Activated CD4-positive, alpha-beta memory T cell treated with anti-CD3 and anti-CD28 coated beads, Interleukin-2, amount 10 ng/mL, durations not matched to agents 7 days and 5 days (primary cell): Measurements from ENCODE around the gene PPP4R2. TPM values are rescaled to one million over a fixed set of nuclear protein-coding genes. Genes with fewer than 3 reads are reported as not detected.
A peak's percentile ranks its signal among the peaks of the same experiment; 100 is the strongest.

ENCODE experiments used
- CTCF ChIA-PET: fragments of 350-600 bp; sonication (Branson Sonifier 250); formaldehyde crosslinking; loops from one replicate; lab custom pipeline; 2021; ENCODE audit warnings: antibody characterized with exemption, inconsistent platforms; lab: Charles Lee
- POLR2A ChIA-PET: fragments of 350-600 bp; sonication (Branson Sonifier 250); formaldehyde crosslinking; loops from one replicate; lab custom pipeline; 2021; ENCODE audit warnings: antibody characterized with exemption; lab: Charles Lee
- DNase-seq: peaks from one replicate; pipeline ENCODE4 v3.0.0-alpha.2; 2020
- H3K27ac Mint-ChIP-seq: one replicate; pipeline ENCODE4 v1.8.0; 2021; ENCODE audit warnings: mild to moderate bottlenecking, mixed read lengths
- H3K27me3 Mint-ChIP-seq: one replicate; pipeline ENCODE4 v1.8.0; 2021; ENCODE audit warnings: mixed read lengths
- H3K36me3 Mint-ChIP-seq: one replicate; pipeline ENCODE4 v1.8.0; 2021; ENCODE audit warnings: low read depth, mixed read lengths
- H3K4me1 Mint-ChIP-seq: one replicate; pipeline ENCODE4 v1.8.0; 2021; ENCODE audit warnings: mixed read lengths
- H3K4me3 Mint-ChIP-seq: one replicate; pipeline ENCODE4 v1.8.0; 2021; ENCODE audit warnings: mild to moderate bottlenecking, mixed read lengths
- H3K9me3 Mint-ChIP-seq: one replicate; pipeline ENCODE4 v1.8.0; 2021; ENCODE audit warnings: mixed read lengths
- total RNA-seq, 2 experiments: library from RNA; stranded (reverse); gene quantifications; one replicate each; pipeline ENCODE4 v1.2.3, GENCODE V29; 2021

PPP4R2 gene, protein sequence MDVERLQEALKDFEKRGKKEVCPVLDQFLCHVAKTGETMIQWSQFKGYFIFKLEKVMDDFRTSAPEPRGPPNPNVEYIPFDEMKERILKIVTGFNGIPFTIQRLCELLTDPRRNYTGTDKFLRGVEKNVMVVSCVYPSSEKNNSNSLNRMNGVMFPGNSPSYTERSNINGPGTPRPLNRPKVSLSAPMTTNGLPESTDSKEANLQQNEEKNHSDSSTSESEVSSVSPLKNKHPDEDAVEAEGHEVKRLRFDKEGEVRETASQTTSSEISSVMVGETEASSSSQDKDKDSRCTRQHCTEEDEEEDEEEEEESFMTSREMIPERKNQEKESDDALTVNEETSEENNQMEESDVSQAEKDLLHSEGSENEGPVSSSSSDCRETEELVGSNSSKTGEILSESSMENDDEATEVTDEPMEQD
- total RNA-seq: 100 to 1,000 TPM; 105 to 106 TPM

DNA sequence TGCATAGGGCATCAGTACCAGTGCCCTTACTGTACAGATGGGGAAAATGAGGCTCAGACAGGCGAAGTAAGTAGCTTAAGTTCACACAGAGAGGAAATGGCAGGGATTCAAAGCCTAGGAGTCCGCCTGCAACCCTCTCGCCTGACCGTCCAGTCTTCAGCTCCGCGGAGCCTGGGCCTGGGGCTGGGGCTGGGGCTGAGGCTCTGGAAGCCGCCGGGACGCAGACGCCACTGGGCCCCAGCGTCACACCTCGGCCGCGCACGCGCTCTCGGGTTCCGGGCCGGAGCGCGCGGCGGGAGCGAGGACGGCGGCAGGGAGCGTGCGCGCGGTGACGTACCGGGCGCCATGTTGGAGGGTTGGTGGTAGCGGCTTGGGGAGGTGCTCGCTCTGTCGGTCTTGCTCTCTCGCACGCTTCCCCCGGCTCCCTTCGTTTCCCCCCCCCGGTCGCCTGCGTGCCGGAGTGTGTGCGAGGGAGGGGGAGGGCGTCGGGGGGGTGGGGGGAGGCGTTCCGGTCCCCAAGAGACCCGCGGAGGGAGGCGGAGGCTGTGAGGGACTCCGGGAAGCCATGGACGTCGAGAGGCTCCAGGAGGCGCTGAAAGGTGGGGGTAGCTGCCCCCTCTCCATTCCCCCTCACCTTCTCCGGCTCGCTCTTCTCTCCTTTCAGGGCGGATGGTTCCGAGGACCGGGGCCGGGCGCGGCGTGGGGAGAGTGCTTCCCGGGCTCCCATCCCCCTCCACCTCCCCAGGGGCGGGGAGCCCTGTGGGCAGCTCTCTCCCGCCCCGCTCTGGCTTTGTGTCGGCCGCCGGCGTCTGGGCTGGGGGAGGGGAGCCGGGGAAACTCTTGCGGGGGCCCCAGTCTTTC lies at the start of gene PPP4R2:
Gene PPP4R2 (plus strand): TSS at position 339 of the 861 bp plus-strand sequence. CDS start 227 bp downstream, at position 566.
- peaks cover 43% of the 10 kb centered on the region for H3K4me1 Mint-ChIP-seq
- H3K9me3 Mint-ChIP-seq: no peaks in the 10 kb centered on the region
- peak within 1 kb of the TSS; percentile 89 for H3K4me3 Mint-ChIP-seq
- ChIA-PET CTCF (interaction anchor here (0.8 to 2.2 kb wide), 6 partner anchors 16 to 146 kb away, joined by 3 to 9 read pairs (median 4); no protein-coding TSS in a partner anchor), POLR2A (interaction anchor here (0.9 to 2.2 kb wide), 15 partner anchors 9 to 62 kb away, joined by 3 to 11 read pairs (median 4); no protein-coding TSS in a partner anchor)
- peaks cover 35% of the 10 kb centered on the region for H3K36me3 Mint-ChIP-seq
- H3K27me3 Mint-ChIP-seq: no peaks in the 10 kb centered on the region
- peak within 1 kb of the TSS; percentile 89 for H3K27ac Mint-ChIP-seq
- DNase-seq: peak; percentile 93

DNA sequence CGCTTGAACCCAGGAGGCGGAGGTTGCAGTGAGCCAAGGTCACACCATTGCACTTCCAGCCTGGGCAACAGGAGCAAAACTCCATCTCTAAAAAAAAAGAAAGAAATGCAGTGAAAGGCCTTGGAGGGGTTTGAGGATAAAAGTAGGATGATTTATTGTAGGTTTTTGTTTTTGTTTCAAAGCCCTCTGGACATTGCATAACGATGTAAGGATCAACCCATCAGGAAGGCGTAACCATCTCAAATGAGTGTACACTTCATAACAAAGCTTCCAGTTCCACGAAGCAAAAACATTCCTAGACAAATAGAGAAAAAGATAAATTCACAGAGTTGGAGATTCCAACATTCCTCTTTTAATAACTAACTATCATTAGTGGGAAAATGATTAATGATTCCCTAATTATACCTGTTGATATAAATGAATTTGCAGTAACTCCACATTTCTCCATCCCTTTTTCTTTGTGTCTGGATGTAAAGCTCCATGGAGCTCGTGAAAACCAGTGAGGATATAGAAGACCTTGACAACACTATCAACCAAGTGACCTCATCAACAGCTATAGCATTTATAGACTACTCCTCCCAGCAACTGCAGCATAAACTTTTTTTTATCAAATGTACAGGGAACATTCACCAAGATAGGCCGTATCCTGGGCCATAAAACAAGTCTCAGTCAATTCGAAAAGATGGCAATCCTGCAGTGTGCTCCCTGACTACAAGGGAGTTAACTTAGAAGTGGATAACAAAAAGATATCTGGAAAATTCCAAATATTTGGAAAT lies 48.7 kb upstream of the PPP4R2 start:
- peaks cover 1% of the 10 kb centered on the region for H3K27me3 Mint-ChIP-seq
- H3K4me1 Mint-ChIP-seq: peaks cover 14% of the 10 kb centered on the region
- DNase-seq: no peak
- no peaks in the 10 kb centered on the region for H3K36me3 Mint-ChIP-seq
- H3K9me3 Mint-ChIP-seq: no peaks in the 10 kb centered on the region
- H3K27ac Mint-ChIP-seq: no peak overlapping the region
- ChIA-PET CTCF (interaction anchor here (0.6 kb wide), 1 partner anchor 18 kb away, joined by 3 read pairs; no protein-coding TSS in a partner anchor), POLR2A (no interaction called here)
- no peak overlapping the region for H3K4me3 Mint-ChIP-seq

DNA sequence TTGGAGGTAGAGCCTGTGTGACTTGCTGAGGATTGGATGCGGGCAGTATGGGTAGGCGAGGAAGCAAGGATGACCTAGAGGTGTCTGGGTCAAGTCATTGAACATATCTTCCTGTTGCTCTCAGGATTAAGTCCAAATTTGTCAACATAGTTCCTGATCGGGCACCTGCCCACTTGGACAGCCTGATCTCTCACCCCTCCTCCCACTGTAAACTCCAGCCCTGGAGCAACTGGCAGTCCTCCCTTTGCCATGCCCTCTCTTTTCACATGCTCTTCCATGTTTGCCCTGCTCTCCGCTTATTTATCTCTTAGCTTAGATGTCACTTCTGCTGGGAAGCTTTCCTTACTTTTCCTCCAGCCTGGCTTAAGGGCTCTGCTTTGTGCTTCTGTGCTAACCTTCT lies 47.6 kb upstream of the PPP4R2 start:
- H3K27me3 Mint-ChIP-seq: no peaks in the 10 kb centered on the region
- DNase-seq: no peak
- no peak overlapping the region for H3K4me3 Mint-ChIP-seq
- H3K36me3 Mint-ChIP-seq: no peaks in the 10 kb centered on the region
- H3K9me3 Mint-ChIP-seq: no peaks in the 10 kb centered on the region
- ChIA-PET CTCF (no interaction called here), POLR2A (no interaction called here)
- H3K27ac Mint-ChIP-seq: no peak overlapping the region
- H3K4me1 Mint-ChIP-seq: peaks cover 14% of the 10 kb centered on the region

DNA sequence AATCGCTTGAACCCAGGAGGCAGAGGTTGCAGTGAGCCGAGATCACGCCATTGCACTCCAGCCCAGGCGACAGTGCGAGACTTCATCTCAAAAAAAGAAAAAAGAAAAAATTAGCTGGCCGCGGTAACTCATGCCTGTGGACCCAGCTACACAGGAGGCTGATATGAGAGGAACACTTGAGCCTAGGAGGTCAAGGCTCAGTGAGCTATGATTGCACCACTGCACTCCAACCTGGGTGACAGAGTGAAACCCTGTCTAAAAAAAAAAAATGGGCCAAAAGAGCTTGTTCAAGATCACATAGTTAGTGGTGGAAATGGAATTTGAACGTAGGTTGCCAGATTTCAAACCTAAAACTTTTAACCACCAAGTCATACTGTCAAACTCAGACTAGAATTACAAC lies 46.2 kb upstream of the PPP4R2 start:
- Mint-ChIP-seq H3K36me3 (no peaks in the 10 kb centered on the region), H3K9me3 (no peaks in the 10 kb centered on the region), H3K27me3 (no peaks in the 10 kb centered on the region), H3K27ac (no peak overlapping the region), H3K4me3 (no peak overlapping the region), H3K4me1 (peaks cover 12% of the 10 kb centered on the region)
- ChIA-PET POLR2A (interaction anchor here (0.6 kb wide), 1 partner anchor 532 kb away, joined by 3 read pairs; no protein-coding TSS in a partner anchor), CTCF (interaction anchor here (1.1 kb wide), 1 partner anchor 106 kb away, joined by 3 read pairs; no protein-coding TSS in a partner anchor)
- DNase-seq: no peak

DNA sequence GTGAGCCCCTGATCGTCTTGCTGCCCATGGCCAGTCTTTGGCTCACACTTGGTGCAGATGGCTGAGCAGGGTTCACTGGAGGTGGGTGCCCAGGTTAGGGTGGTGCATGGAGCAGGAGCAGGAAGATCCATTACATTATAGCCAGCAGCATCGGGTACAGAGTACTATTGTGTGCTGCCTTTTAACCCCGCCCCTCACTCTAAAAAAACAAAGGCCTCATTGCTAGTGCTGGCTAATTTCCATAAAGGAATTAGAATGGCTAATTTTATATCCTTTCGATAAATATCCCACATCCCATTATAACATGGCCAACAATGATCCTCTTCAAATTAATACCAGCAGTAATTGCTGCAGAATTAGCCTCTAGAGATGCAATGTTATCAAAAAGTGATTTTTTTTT lies 45.8 kb upstream of the PPP4R2 start:
- Mint-ChIP-seq H3K4me3 (no peak overlapping the region), H3K27me3 (no peaks in the 10 kb centered on the region), H3K9me3 (no peaks in the 10 kb centered on the region), H3K36me3 (no peaks in the 10 kb centered on the region), H3K27ac (no peak overlapping the region), H3K4me1 (peaks cover 7% of the 10 kb centered on the region)
- no peak for DNase-seq
- CTCF ChIA-PET: interaction anchor here (1.1 kb wide), 1 partner anchor 105 kb away, joined by 3 read pairs; no protein-coding TSS in a partner anchor
- POLR2A ChIA-PET: no interaction called here

DNA sequence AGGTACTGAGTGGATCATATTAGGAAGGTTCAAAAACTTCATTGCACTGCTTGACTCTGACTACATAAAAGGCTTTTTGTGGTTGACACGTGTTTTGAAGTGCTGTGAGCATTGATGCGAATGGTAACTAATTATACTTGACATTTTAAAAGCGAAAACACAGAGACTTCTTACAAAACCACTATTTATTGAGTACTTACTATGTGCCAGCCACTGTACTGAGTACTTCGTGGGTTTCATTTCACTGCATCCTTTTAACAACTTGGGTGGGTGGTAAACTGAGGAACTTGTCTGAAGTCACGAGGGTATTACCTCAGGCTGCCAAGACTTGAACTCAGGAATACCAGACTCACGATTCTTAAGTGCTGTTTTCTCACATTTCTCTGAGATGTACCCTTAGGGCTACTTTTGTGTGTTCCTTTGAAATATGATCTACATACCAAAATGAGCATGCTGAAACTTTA lies 45.3 kb upstream of the PPP4R2 start:
- ChIA-PET CTCF (no interaction called here), POLR2A (no interaction called here)
- DNase-seq: no peak
- H3K9me3 Mint-ChIP-seq: no peaks in the 10 kb centered on the region
- no peaks in the 10 kb centered on the region for H3K27me3 Mint-ChIP-seq
- no peak overlapping the region for H3K27ac Mint-ChIP-seq
- no peak overlapping the region for H3K4me3 Mint-ChIP-seq
- H3K4me1 Mint-ChIP-seq: peaks cover 6% of the 10 kb centered on the region
- no peaks in the 10 kb centered on the region for H3K36me3 Mint-ChIP-seq

DNA sequence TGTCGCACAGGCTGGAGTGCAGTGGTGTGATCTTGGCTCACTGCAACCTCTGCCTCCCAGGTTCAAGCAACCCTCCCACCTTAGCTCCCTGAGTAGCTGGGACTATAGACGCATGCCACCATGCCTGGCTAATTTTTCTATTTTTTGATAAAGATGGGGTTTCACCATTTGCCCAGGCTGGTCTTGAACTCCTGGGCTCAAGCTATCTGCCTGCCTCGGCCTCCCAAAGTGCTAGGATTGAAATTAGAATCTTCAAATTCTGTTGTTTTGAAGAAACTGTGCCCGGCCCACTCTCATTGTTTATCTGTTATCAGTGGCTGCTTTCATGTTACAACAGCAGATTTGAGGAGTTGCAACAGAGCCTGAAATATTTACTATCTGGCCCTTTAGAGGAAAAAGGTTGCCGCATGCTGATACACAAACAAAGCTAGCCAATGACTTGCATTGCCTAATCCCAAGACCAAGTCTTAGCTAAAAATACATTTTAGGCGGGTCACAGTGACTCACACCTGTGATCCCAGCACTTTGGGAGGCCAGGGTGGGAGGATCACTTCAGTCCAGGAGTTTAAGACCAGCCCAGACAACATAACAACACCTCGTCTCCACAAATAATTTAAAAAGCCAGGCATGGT lies 43.2 kb upstream of the PPP4R2 start:
- no peak overlapping the region for H3K4me3 Mint-ChIP-seq
- no peaks in the 10 kb centered on the region for H3K36me3 Mint-ChIP-seq
- ChIA-PET POLR2A (interaction anchor here (0.6 kb wide), 1 partner anchor 43 kb away, joined by 3 read pairs; the partner anchor contains the start of gene PPP4R2), CTCF (no interaction called here)
- no peaks in the 10 kb centered on the region for H3K9me3 Mint-ChIP-seq
- no peak overlapping the region for H3K27ac Mint-ChIP-seq
- peaks cover 1% of the 10 kb centered on the region for H3K27me3 Mint-ChIP-seq
- peaks cover 6% of the 10 kb centered on the region for H3K4me1 Mint-ChIP-seq
- no peak for DNase-seq

DNA sequence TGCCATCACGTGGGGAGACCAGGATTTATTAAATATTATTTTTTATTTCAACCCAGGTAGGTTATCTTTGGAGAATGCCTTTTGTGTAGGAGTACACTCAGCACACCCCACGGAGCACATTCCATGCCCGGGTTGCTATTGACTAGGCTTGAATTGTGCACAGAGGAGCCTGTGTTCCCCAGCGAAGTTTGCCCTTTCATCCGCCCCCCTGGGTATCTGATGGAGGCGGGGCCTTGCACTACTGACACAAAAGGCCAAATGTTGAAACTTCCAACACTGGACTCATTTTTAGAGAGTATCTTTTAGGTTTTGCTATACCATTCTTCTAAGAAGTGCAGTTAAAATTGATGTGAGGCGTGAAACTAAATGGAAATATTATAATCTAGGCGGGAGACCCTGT lies 39.3 kb upstream of the PPP4R2 start:
- Mint-ChIP-seq H3K4me1 (peaks cover 13% of the 10 kb centered on the region), H3K9me3 (no peaks in the 10 kb centered on the region), H3K4me3 (no peak overlapping the region), H3K27me3 (peaks cover 1% of the 10 kb centered on the region), H3K27ac (no peak overlapping the region), H3K36me3 (no peaks in the 10 kb centered on the region)
- ChIA-PET POLR2A (no interaction called here), CTCF (interaction anchor here (0.6 kb wide), 1 partner anchor 38 kb away, joined by 5 read pairs; no protein-coding TSS in a partner anchor)
- no peak for DNase-seq

DNA sequence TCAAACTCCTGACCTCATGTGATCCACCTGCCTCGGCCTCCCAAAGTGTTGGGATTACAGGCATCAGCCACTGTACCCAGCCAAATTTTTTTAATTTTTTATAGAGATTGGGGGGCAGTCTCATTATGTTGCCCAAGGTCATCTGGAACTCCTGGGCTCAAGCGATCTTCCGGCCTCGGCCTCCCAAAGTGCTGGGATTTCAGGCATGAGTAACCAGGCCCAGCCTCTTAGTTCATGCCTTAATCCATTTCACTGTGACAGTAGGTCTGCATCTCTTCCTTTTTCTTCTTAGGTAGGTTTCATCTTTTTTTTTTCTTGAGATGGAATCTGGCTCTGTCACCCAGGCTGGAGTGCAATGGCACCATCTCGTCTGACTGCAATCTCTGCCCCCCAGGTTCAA lies 37.3 kb upstream of the PPP4R2 start:
- CTCF ChIA-PET: no interaction called here
- no peaks in the 10 kb centered on the region for H3K36me3 Mint-ChIP-seq
- no peak for DNase-seq
- H3K4me3 Mint-ChIP-seq: no peak overlapping the region
- no peak overlapping the region for H3K27ac Mint-ChIP-seq
- H3K4me1 Mint-ChIP-seq: peaks cover 14% of the 10 kb centered on the region
- H3K27me3 Mint-ChIP-seq: peaks cover 1% of the 10 kb centered on the region
- H3K9me3 Mint-ChIP-seq: no peaks in the 10 kb centered on the region
- POLR2A ChIA-PET: no interaction called here

DNA sequence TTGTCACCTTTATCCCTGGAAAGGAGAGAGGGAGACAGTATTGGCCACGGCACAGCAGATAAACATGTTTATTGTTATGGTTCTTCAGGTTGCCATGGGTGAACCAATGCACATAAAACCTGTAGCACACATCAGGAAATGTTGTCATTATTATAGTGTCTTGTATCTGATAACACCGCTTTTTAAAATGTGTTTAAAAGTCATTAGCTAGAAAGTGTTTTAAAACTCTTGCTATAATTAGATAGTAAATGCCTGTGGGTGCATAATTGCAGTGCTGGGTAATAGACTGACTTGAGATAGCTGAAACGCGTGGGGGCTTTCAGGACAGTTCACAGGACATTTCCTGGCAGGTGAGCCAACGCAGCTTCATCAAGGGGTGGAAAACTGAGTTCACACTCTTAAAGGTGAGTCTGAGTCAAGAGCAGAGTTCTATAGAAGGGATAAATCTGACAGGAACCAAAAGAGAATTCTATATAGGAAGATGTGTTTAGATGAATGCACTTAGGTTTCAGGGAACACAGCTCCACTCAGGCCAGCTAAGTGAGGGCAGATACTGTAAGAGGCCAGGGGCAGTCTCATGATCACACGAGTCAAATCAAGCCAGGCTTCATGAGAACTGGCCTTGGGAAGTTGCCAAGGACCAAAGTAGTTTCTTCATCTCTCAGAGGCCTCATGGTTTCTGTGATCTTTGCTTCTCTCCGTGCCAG lies 35.6 kb upstream of the PPP4R2 start:
- ChIA-PET POLR2A (interaction anchor here (1.6 kb wide), 1 partner anchor 36 kb away, joined by 4 read pairs; the partner anchor contains the start of gene PPP4R2), CTCF (no interaction called here)
- no peak for DNase-seq
- Mint-ChIP-seq H3K27me3 (peaks cover 1% of the 10 kb centered on the region), H3K27ac (no peak overlapping the region), H3K4me1 (peaks cover 30% of the 10 kb centered on the region), H3K4me3 (no peak overlapping the region), H3K36me3 (no peaks in the 10 kb centered on the region), H3K9me3 (no peaks in the 10 kb centered on the region)

DNA sequence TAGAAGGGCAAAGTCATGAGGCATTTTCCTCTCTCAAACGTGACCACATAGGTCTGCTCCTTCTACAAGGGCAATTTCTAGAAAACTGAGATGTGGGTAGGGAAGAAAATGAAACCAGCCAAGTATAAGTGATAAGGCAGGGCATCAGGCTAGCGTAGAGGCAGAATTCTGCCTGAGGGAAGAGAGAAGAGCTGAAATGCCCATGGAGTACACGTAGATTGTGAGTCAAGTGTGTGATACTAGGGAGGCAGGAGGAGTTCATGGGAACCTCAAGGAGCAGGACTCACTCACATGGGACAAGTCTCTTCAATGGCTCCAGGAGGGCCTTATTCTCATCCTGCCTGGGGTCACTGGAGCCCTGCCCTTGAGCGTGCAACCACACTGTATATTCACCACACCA lies 34.9 kb upstream of the PPP4R2 start:
- no peak for DNase-seq
- ChIA-PET CTCF (no interaction called here), POLR2A (interaction anchor here (1.6 kb wide), 1 partner anchor 35 kb away, joined by 4 read pairs; the partner anchor contains the start of gene PPP4R2)
- Mint-ChIP-seq H3K4me1 (peaks cover 34% of the 10 kb centered on the region), H3K36me3 (no peaks in the 10 kb centered on the region), H3K4me3 (no peak overlapping the region), H3K27ac (no peak overlapping the region), H3K9me3 (no peaks in the 10 kb centered on the region), H3K27me3 (peaks cover 1% of the 10 kb centered on the region)
